Activated CD4-positive, alpha-beta T cell treated with anti-CD3 and anti-CD28 coated beads for 36 hours (primary cell): ENCODE measurements around the gene ASB15. TPM values are rescaled to one million over a fixed set of nuclear protein-coding genes. Genes with fewer than 3 reads are reported as not detected.

Experiments
- ATAC-seq: fragments of 200-7000 bp; cut with Tn5 transposase; one replicate; pipeline ENCODE4 v1.10.0; 2021; ENCODE audit warnings: mild to moderate bottlenecking, moderate library complexity
- CTCF ChIA-PET: fragments of 350-600 bp; sonication (Branson Sonifier 250); formaldehyde crosslinking; loops from one replicate; lab custom pipeline; 2021; ENCODE audit warnings: antibody characterized with exemption; lab: Charles Lee
- POLR2A ChIA-PET: fragments of 350-600 bp; sonication (Branson Sonifier 250); formaldehyde crosslinking; loops from one replicate; lab custom pipeline; 2021; ENCODE audit warnings: antibody characterized with exemption, inconsistent platforms; lab: Charles Lee
- DNase-seq: peaks from one replicate; pipeline ENCODE4 v3.0.0-alpha.2; 2020
- H3K27ac Mint-ChIP-seq: one replicate; pipeline ENCODE4 v1.8.0; 2021; ENCODE audit warnings: mixed read lengths
- H3K27me3 Mint-ChIP-seq: one replicate; pipeline ENCODE4 v1.8.0; 2021; ENCODE audit warnings: mixed read lengths
- H3K36me3 Mint-ChIP-seq: one replicate; pipeline ENCODE4 v1.8.0; 2021; ENCODE audit warnings: low read depth, mixed read lengths
- H3K4me1 Mint-ChIP-seq: one replicate; pipeline ENCODE4 v1.8.0; 2021; ENCODE audit warnings: mixed read lengths
- H3K4me3 Mint-ChIP-seq: one replicate; pipeline ENCODE4 v1.8.0; 2021; ENCODE audit warnings: mild to moderate bottlenecking, moderate library complexity, mixed read lengths
- H3K9me3 Mint-ChIP-seq: one replicate; pipeline ENCODE4 v1.8.0; 2021; ENCODE audit warnings: low read depth, mixed read lengths
- intact Hi-C, 2 experiments: fragments of 100-400 bp; cut with DNase I in 1 of 2; cut with micrococcal nuclease in 1 of 2; formaldehyde crosslinking; loops; one replicate each; pipeline versions ENCODE4 v1.14.2 to v1.15.1; 2022 to 2024; cut with DNase I, micrococcal nuclease
- total RNA-seq, 2 experiments: library from RNA; stranded (reverse); gene quantifications; one replicate each; pipeline ENCODE4 v1.2.3, GENCODE V29; 2021

ASB15 gene
- total RNA-seq, 2 experiments from 2014 or later: not detected

DNA sequence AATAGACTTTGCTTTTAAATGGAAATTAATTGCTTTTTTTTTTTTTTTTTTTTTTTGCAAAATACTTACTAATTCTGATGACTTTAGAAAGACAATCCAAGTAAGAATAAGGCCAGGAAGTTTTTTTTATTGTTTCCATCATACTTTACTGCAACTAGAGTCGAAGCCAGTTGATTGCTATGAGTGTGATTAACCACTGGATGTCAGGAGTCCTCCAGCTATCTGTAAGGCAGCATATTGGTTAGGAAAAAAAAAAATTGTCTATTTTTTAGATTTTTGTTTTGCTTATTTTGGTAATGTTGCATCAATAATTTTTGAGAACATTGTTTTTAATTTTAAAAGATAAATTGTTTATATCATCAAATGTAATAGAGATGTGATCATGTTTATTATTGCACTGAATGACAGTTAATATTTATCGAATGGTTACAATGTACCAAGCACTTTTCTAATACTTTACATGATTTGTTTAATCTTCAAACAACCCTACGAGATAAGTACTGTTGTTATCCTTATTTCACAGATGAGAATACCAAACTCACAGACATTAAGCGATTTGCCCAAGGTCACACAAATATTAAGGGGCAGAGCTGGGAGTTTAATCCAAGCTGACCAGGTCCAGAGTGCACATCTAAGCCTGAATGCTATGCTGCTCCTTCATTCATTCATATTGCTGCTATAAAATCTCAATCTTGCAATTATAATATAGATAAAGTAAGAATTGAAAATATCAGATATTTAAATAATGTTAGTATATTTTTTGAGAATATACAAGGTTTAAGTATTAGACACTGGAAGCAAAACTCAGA is 34.1 kb downstream of the ASB15 start:
- CTCF ChIA-PET: interaction anchor here (0.6 to 2.2 kb wide), 8 partner anchors 9 to 237 kb away, joined by 3 to 13 read pairs (median 4); no protein-coding TSS in a partner anchor

GRCh38 chr7:123637203-123637602 is 35.6 kb downstream of the ASB15 start:
- Mint-ChIP-seq H3K27ac (no peak overlapping the region), H3K27me3 (peaks cover 19% of the 10 kb centered on the region), H3K9me3 (no peaks in the 10 kb centered on the region), H3K4me3 (no peak overlapping the region), H3K36me3 (no peaks in the 10 kb centered on the region), H3K4me1 (no peaks in the 10 kb centered on the region)
- intact Hi-C loops: loop anchor here in 1 of 2 experiments (5.0 kb wide), 1 partner anchor 230 kb away; no protein-coding TSS in a partner anchor
- ChIA-PET CTCF (interaction anchor here (0.7 to 2.2 kb wide), 4 partner anchors 12 to 235 kb away, joined by 3 to 13 read pairs (median 7); no protein-coding TSS in a partner anchor), POLR2A (no interaction called here)
- DNase-seq (no peak), ATAC-seq (no peak)

More for the DNA sequence above, 34.1 kb downstream of the ASB15 start:
- no peaks in the 10 kb centered on the region for H3K4me1 Mint-ChIP-seq
- no peak overlapping the region for H3K27ac Mint-ChIP-seq
- intact Hi-C loops: loop anchor here (1.0 to 5.0 kb wide), 3 partner anchors 230 to 237 kb away; no protein-coding TSS in a partner anchor
- ATAC-seq (no peak), DNase-seq (no peak)
- H3K36me3 Mint-ChIP-seq: no peaks in the 10 kb centered on the region
- POLR2A ChIA-PET: interaction anchor here (0.6 kb wide), 1 partner anchor 11 kb away, joined by 3 read pairs; no protein-coding TSS in a partner anchor
- no peaks in the 10 kb centered on the region for H3K9me3 Mint-ChIP-seq
- H3K27me3 Mint-ChIP-seq: peaks cover 21% of the 10 kb centered on the region
- no peak overlapping the region for H3K4me3 Mint-ChIP-seq

DNA sequence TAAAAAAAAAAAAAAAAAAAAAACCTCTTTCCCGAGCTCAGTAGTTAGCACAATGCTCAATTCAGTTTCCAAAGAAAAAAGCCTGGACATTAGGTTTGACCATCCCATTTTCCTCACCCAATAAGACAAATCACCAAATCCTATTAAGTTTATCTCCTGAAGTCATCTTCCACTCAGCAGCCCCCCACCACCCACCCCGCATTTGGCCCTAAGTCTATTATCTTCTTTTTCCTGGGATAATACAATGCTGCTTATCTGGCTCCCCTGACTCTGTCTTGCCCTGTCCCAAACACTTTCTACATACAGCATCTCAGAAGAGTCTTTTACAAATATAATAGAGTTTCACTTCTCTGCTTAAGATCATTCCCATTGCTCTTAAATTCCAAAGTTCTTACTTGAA is 36.3 kb downstream of the ASB15 start:
- ATAC-seq (no peak), DNase-seq (no peak)
- H3K27me3 Mint-ChIP-seq: peaks cover 18% of the 10 kb centered on the region
- intact Hi-C loops: loop anchor here in 1 of 2 experiments (5.0 kb wide), 1 partner anchor 229 kb away; no protein-coding TSS in a partner anchor
- no peaks in the 10 kb centered on the region for H3K36me3 Mint-ChIP-seq
- no peaks in the 10 kb centered on the region for H3K9me3 Mint-ChIP-seq
- POLR2A ChIA-PET: no interaction called here
- no peak overlapping the region for H3K27ac Mint-ChIP-seq
- CTCF ChIA-PET: no interaction called here
- no peak overlapping the region for H3K4me3 Mint-ChIP-seq
- H3K4me1 Mint-ChIP-seq: no peaks in the 10 kb centered on the region

- no peaks in the 10 kb centered on the region for H3K4me1 Mint-ChIP-seq
- POLR2A ChIA-PET: no interaction called here
- no peaks in the 10 kb centered on the region for H3K9me3 Mint-ChIP-seq
- intact Hi-C loops: loop anchor here in 1 of 2 experiments (5.0 kb wide), 1 partner anchor 228 kb away; no protein-coding TSS in a partner anchor
- no peak overlapping the region for H3K27ac Mint-ChIP-seq
- H3K36me3 Mint-ChIP-seq: no peaks in the 10 kb centered on the region
- H3K4me3 Mint-ChIP-seq: no peak overlapping the region
- ATAC-seq (no peak), DNase-seq (no peak)
- peaks cover 17% of the 10 kb centered on the region for H3K27me3 Mint-ChIP-seq
- CTCF ChIA-PET: interaction anchor here (0.8 kb wide), 1 partner anchor 15 kb away, joined by 3 read pairs; no protein-coding TSS in a partner anchor
Observed at GRCh38 chr7:123639631-123640030, 38.0 kb downstream of the ASB15 start.

DNA sequence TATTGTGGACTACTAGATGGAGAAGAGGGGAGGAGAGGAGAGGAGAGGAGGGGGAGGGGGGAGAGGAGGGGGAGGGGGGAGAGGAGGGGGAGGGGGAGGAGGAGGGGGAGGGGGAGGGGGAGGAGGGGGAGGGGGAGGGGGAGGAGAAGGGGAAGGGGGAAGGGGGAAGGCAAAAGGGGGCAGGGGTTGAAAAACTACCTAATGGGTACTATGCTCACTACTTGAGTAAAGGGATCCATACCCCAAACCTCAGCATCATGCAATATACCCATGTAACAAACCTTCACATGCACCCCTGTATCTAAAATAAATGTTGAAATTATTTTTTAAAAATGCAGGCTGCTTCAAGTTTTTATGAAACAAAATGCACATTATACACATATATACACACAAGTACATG is 39.0 kb downstream of the ASB15 start:
- H3K4me3 Mint-ChIP-seq: no peak overlapping the region
- no peaks in the 10 kb centered on the region for H3K4me1 Mint-ChIP-seq
- DNase-seq: no peak
- CTCF ChIA-PET: no interaction called here
- peaks cover 17% of the 10 kb centered on the region for H3K27me3 Mint-ChIP-seq
- H3K9me3 Mint-ChIP-seq: no peaks in the 10 kb centered on the region
- POLR2A ChIA-PET: no interaction called here
- no peaks in the 10 kb centered on the region for H3K36me3 Mint-ChIP-seq
- intact Hi-C loops: no loop called here
- no peak for ATAC-seq
- H3K27ac Mint-ChIP-seq: no peak overlapping the region

GRCh38 chr7:123641901-123642300 is 40.3 kb downstream of the ASB15 start:
- H3K9me3 Mint-ChIP-seq: no peaks in the 10 kb centered on the region
- intact Hi-C loops: no loop called here
- H3K4me3 Mint-ChIP-seq: no peak overlapping the region
- no peak for DNase-seq
- H3K4me1 Mint-ChIP-seq: no peaks in the 10 kb centered on the region
- peaks cover 22% of the 10 kb centered on the region for H3K27me3 Mint-ChIP-seq
- no peak overlapping the region for H3K27ac Mint-ChIP-seq
- H3K36me3 Mint-ChIP-seq: no peaks in the 10 kb centered on the region
- CTCF ChIA-PET: no interaction called here
- no peak for ATAC-seq
- POLR2A ChIA-PET: no interaction called here

DNA sequence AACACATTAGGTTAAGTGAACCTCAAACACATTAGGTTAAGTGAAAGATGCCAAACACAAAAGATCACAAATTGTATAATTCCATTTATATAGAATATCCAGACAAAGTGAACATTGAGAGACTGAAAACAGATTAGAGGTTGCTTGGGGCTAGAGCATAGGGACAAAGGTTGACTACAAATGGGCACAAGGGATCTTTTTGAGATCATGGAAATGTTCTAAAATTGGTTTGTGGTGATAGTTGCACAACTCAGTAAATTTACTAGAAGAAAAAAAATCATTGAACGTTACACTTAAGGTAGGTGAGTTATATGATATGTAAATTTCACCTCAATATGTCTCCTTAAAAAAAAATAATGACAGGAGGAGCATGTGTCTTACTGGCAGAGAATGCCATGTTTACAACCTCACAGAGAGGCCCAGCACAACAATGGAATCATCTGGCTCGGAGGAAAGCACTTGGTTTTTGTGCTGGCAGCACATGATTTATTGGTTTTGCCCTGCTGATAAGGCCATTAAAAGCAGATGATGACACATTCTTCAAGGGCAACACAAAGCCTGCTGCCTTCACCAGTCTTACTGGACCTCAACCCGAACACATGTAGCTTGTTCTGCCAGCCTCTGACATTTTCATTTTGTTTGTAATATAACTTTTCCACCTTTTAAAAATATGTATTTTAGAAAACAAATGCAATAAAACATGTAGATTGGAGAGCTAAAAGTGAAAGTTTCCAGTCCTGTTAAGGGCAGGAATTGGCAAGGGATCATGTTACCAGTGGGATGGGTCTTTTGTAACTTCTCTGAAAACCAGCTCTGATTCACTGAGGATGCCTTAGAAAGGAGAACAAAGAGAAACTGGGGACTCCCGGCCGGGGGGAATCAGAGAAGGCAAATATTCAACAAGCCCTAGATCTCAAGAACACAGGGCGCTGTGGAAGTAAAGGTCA is 42.1 kb downstream of the ASB15 start:
- DNase-seq (no peak), ATAC-seq (no peak)
- ChIA-PET CTCF (interaction anchor here (1.1 to 2.3 kb wide), 2 partner anchors 19 to 229 kb away, joined by 3 to 7 read pairs; no protein-coding TSS in a partner anchor), POLR2A (no interaction called here)
- no peaks in the 10 kb centered on the region for H3K9me3 Mint-ChIP-seq
- no peaks in the 10 kb centered on the region for H3K4me1 Mint-ChIP-seq
- peaks cover 13% of the 10 kb centered on the region for H3K27me3 Mint-ChIP-seq
- no peak overlapping the region for H3K4me3 Mint-ChIP-seq
- intact Hi-C loops: no loop called here
- no peak overlapping the region for H3K27ac Mint-ChIP-seq
- H3K36me3 Mint-ChIP-seq: no peaks in the 10 kb centered on the region

DNA sequence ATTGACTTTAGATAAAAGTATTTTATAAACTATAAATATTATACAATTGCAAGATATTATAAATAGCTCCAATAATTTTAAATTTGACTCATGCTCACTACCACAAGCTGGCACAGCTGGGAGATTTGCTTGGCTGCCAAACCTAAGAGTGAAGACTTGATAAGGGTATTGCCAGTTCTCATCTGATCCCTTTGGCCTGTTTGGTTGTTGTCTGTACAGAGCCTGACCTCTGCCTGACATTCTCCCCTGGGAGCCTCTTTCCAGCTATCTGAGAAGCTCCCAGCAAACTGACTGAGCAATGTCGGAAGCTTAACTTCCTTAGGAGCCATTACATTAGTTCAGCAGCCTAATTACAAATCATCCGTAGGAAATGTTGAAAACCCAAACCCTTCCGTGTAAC is 43.9 kb downstream of the ASB15 start:
- no peak for DNase-seq
- no peaks in the 10 kb centered on the region for H3K4me1 Mint-ChIP-seq
- ChIA-PET POLR2A (no interaction called here), CTCF (interaction anchor here (1.2 to 2.3 kb wide), 2 partner anchors 9 to 21 kb away, joined by 4 to 7 read pairs; no protein-coding TSS in a partner anchor)
- no peak for ATAC-seq
- H3K27me3 Mint-ChIP-seq: peaks cover 13% of the 10 kb centered on the region
- no peaks in the 10 kb centered on the region for H3K36me3 Mint-ChIP-seq
- H3K9me3 Mint-ChIP-seq: no peaks in the 10 kb centered on the region
- H3K4me3 Mint-ChIP-seq: no peak overlapping the region
- no peak overlapping the region for H3K27ac Mint-ChIP-seq
- intact Hi-C loops: no loop called here

DNA sequence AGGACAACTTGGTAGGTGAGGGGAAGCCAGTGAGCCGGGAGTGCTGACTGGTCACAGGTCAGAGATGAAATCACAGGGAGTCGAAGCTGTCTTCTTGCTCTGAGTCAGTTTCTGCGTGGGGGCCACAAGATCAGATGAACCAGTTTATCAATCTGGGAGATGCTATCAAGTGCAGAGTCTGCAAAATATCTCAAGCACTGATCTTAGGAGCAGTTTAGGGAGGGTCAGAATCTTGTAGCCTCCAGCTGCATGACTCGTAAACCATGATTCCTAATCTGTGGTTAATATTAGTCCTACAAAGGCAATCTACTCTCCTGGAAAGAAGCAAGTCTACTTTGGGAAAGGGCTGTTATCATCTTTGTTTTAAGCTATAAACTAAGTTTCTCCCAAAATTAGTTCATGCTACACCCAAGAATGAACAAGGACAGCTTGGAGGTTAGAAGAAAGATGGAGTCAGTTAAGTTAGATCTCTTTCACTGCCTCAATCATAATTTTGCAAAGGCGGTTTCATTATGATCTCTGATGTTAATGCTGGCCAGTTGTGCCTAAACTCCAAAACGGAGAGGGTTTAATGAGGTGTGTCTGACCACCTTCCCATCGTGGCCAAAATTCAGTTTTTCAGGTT is 45.6 kb downstream of the ASB15 start:
- no peak for DNase-seq
- CTCF ChIA-PET: interaction anchor here (0.6 to 0.9 kb wide), 2 partner anchors 20 to 22 kb away, joined by 3 to 4 read pairs; no protein-coding TSS in a partner anchor
- intact Hi-C loops: no loop called here

DNA sequence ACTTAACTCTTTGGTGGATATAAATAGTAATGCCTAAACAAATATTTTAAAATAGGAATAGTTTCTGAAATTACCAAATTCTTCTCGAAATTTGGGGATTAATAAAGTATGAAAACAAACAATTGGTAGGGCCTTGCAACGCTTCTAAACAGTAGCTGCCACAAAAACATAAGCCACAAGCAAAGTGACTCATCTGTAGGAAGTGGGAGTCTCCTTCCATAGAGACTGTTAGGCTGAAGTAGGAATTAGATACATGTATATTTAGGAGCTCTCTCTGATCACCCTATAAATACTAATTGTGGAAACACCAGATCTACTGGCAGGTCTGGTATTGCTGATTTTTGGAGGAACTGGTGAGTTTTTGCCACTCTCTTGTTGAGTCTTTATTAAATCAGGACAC is 48.3 kb downstream of the ASB15 start:
- H3K36me3 Mint-ChIP-seq: no peaks in the 10 kb centered on the region
- no peaks in the 10 kb centered on the region for H3K4me1 Mint-ChIP-seq
- H3K27me3 Mint-ChIP-seq: peaks cover 10% of the 10 kb centered on the region
- no peak overlapping the region for H3K27ac Mint-ChIP-seq
- DNase-seq (no peak), ATAC-seq (no peak)
- ChIA-PET POLR2A (no interaction called here), CTCF (no interaction called here)
- intact Hi-C loops: no loop called here
- H3K4me3 Mint-ChIP-seq: no peak overlapping the region
- H3K9me3 Mint-ChIP-seq: no peaks in the 10 kb centered on the region

More for the DNA sequence above, 45.6 kb downstream of the ASB15 start:
- POLR2A ChIA-PET: interaction anchor here (0.6 kb wide), 1 partner anchor 12 kb away, joined by 3 read pairs; no protein-coding TSS in a partner anchor
- no peaks in the 10 kb centered on the region for H3K4me1 Mint-ChIP-seq
- no peak overlapping the region for H3K27ac Mint-ChIP-seq
- no peaks in the 10 kb centered on the region for H3K36me3 Mint-ChIP-seq
- no peak for ATAC-seq
- no peaks in the 10 kb centered on the region for H3K9me3 Mint-ChIP-seq
- no peak overlapping the region for H3K4me3 Mint-ChIP-seq
- peaks cover 10% of the 10 kb centered on the region for H3K27me3 Mint-ChIP-seq
